GM21619 (cell line): ENCODE data around the gene MARCHF11.

ENCODE experiments used
- ATAC-seq: cut with Tn5 transposase; IDR thresholded peaks from one replicate; pipeline ENCODE4 v1.9.1; 2021; ENCODE audit not compliant: unreplicated experiment

MARCHF11 gene

GRCh38 chr5:16061163-16061562, 118.4 kb downstream of the MARCHF11 start:
- ATAC-seq, result no peak

GRCh38 chr5:16057277-16057676, 122.3 kb downstream of the MARCHF11 start:
- ATAC-seq, result no peak

GRCh38 chr5:16051246-16051755, 128.3 kb downstream of the MARCHF11 start:
- no peak for ATAC-seq

DNA sequence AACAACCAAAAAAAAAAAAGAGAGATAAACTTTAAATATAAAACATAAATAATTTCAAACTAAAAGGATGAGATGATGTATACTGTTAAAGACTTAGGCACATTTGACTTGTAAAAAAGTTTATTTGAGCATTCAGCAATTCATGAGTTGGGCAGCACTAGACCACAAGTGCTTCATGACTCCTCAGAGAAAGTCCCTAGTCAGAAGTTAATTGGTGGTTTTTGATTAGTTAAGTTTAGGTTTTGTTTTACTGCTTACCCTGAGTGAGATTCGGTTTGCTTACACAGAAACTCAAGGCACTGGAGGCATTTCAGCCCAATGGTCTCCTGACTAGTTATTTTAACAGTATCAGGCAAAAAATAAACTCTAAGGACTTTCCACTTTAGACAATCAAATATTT, 129.2 kb downstream of the MARCHF11 start:
- ATAC-seq, result no peak

- ATAC-seq, result no peak
These were observed 129.8 kb downstream of the MARCHF11 start for GRCh38 chr5:16049761-16050160.

GRCh38 chr5:16048132-16048531, 131.5 kb downstream of the MARCHF11 start:
- ATAC-seq, result no peak

- ATAC-seq, result no peak
These were observed 136.1 kb downstream of the MARCHF11 start for GRCh38 chr5:16043349-16043965.

GRCh38 chr5:16037121-16037845, 142.3 kb downstream of the MARCHF11 start:
- no peak for ATAC-seq

DNA sequence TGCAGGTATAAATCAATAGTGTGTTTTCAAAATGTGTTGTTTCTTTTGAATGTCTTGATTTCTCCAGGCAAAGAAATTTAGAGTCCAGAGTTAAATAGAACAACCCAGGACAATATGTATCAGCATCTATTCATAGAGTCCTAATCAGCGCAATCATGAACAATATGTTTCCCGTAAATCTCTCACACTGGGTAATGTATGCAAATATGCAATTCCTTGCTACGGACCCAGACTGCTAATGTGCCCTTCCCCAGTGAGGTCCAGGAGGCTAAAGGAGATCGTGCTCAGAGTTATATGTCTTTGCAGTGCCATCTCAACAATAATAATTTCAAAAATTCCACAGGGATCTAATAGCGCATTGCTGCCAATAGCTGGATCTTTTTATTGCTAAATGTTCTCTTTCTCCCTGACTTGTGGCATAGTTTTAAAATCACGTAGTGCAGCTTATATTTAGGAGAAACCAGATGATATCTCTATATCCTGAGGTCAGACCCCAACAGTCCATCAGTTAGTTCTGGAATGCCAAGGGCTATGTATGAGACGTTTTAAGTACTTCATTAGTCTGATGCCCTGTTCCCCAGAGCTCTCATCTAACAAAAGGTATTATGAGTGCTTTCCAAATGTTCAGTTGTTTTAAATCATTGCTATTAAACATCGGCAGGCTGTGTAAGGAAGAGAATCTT, 145.1 kb downstream of the MARCHF11 start:
- no peak for ATAC-seq

- ATAC-seq, result no peak
These were observed 146.2 kb downstream of the MARCHF11 start for GRCh38 chr5:16033187-16033925.

DNA sequence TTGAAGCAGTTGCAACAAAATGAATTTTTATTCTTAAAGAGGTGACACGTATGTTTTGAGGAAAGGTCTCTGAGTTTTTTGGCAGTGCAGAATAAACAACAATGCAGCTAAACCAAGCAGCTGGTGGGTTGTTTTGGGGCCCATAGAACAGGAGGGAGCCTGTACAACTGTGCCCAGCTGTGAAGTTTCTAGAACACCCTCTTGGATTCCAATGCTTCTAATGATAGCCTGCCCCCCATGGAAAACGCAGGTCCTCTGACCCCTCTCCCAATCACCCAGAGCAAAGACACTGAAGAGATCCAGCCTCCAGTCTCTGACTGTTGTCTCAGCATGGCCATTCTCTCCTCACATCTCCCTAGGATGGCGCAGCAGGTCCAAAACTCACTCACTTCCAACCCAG, 150.9 kb downstream of the MARCHF11 start:
- ATAC-seq, result no peak

DNA sequence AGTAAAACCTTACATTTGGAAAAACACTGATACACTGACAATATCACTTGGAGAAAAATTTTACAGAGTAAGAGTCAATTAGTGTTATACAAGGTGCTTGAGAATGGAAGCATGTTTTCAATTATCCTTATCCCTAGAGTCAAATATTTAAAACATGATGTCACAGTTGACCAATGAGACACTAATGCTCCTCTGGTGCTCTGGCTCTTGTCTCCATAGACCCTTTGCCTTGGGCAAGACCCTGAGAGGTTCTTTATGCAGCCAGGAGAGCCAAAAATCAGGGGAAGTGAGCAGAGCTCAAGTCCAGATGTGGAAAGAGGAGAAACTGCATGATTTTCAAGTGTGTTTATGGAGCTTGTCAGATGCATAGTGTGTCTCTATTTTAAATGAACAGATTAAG, 153.9 kb downstream of the MARCHF11 start:
- no peak for ATAC-seq

- no peak for ATAC-seq
These were observed 160.6 kb downstream of the MARCHF11 start for GRCh38 chr5:16018970-16019369.

DNA sequence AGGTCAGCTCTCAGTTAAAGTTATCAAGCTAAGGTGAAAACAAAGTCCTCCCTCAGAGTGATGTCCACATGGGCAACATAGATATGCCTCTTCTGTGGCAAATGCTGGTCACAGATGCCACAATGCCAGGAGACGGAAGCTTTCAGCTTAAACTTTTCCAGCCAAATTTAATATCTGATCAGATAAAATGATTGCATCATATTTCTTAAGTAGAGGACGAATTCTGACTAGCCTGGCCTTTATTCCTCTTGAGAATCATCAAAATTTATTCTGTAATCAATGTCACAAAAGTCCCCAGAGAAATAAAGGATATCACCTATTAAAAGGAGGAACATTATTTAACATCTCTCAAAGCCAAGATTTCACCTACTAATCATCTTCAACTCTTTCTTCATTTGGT, 161.9 kb downstream of the MARCHF11 start:
- ATAC-seq, result no peak
